ENCODE data around the gene TRPM6. TPM values are rescaled to one million over a fixed set of nuclear protein-coding genes. Genes with fewer than 3 reads are reported as not detected.
"Not testable (repeated sequence)": the region's sequence is repeated elsewhere in the genome, so short reads cannot be mapped to it uniquely, and the experiment has no call there.

TRPM6 gene
- total RNA-seq, 2 experiments from 2014 or later = not detected

GRCh38 chr9:74876382-74876949 is 11.3 kb downstream of the TRPM6 start:
- H3K27me3 Mint-ChIP-seq (ENCODE audit: low read depth) = peaks cover 20% of the 10 kb centered on the region
- H3K36me3 Mint-ChIP-seq (ENCODE audit: low read depth) = peaks cover 3% of the 10 kb centered on the region
- no peaks in the 10 kb centered on the region for H3K4me1 Mint-ChIP-seq (ENCODE audit: low read depth)
- H3K27ac Mint-ChIP-seq = no peak overlapping the region
- H3K4me3 Mint-ChIP-seq = no peak overlapping the region
- peaks cover 22% of the 10 kb centered on the region for H3K9me3 Mint-ChIP-seq
- CTCF ChIA-PET = no interaction called here
- no peak for DNase-seq
- intact Hi-C loops (cut with micrococcal nuclease) = no loop called here

GRCh38 chr9:74875656-74876055 is 12.1 kb downstream of the TRPM6 start:
- no peak overlapping the region for H3K27ac Mint-ChIP-seq
- CTCF ChIA-PET = no interaction called here
- H3K9me3 Mint-ChIP-seq = peaks cover 22% of the 10 kb centered on the region
- no peak for DNase-seq
- peaks cover 3% of the 10 kb centered on the region for H3K36me3 Mint-ChIP-seq (ENCODE audit: low read depth)
- no peak overlapping the region for H3K4me3 Mint-ChIP-seq
- intact Hi-C loops (cut with micrococcal nuclease) = no loop called here
- peaks cover 17% of the 10 kb centered on the region for H3K27me3 Mint-ChIP-seq (ENCODE audit: low read depth)
- H3K4me1 Mint-ChIP-seq (ENCODE audit: low read depth) = no peaks in the 10 kb centered on the region

- H3K9me3 Mint-ChIP-seq = peaks cover 10% of the 10 kb centered on the region
- H3K27me3 Mint-ChIP-seq (ENCODE audit: low read depth) = peaks cover 7% of the 10 kb centered on the region
- no peak overlapping the region for H3K4me3 Mint-ChIP-seq
- no peaks in the 10 kb centered on the region for H3K4me1 Mint-ChIP-seq (ENCODE audit: low read depth)
- no peak for DNase-seq
- H3K36me3 Mint-ChIP-seq (ENCODE audit: low read depth) = peaks cover 3% of the 10 kb centered on the region
- intact Hi-C loops (cut with micrococcal nuclease) = no loop called here
- no peak overlapping the region for H3K27ac Mint-ChIP-seq
- CTCF ChIA-PET = no interaction called here
Observed at GRCh38 chr9:74874220-74874619, 13.5 kb downstream of the TRPM6 start.

GRCh38 chr9:74872619-74873233 is 15.0 kb downstream of the TRPM6 start:
- H3K36me3 Mint-ChIP-seq (ENCODE audit: low read depth) = no peaks in the 10 kb centered on the region
- no peak overlapping the region for H3K27ac Mint-ChIP-seq
- H3K27me3 Mint-ChIP-seq (ENCODE audit: low read depth) = peaks cover 7% of the 10 kb centered on the region
- intact Hi-C loops (cut with micrococcal nuclease) = no loop called here
- CTCF ChIA-PET = no interaction called here
- no peak for DNase-seq
- H3K4me1 Mint-ChIP-seq (ENCODE audit: low read depth) = no peaks in the 10 kb centered on the region
- H3K4me3 Mint-ChIP-seq = no peak overlapping the region
- peaks cover under 1% of the 10 kb centered on the region for H3K9me3 Mint-ChIP-seq

GRCh38 chr9:74867483-74867882 is 20.2 kb downstream of the TRPM6 start:
- Mint-ChIP-seq H3K9me3 (no peaks in the 10 kb centered on the region), H3K27me3 (ENCODE audit: low read depth) (peaks cover 3% of the 10 kb centered on the region), H3K4me1 (ENCODE audit: low read depth) (no peaks in the 10 kb centered on the region), H3K27ac (no peak overlapping the region), H3K4me3 (no peak overlapping the region), H3K36me3 (ENCODE audit: low read depth) (no peaks in the 10 kb centered on the region)
- DNase-seq = no peak
- CTCF ChIA-PET = no interaction called here
- intact Hi-C loops (cut with micrococcal nuclease) = no loop called here

GRCh38 chr9:74865177-74865576 is 22.5 kb downstream of the TRPM6 start:
- Mint-ChIP-seq H3K27ac (no peak overlapping the region), H3K36me3 (ENCODE audit: low read depth) (no peaks in the 10 kb centered on the region), H3K4me1 (ENCODE audit: low read depth) (peaks cover 3% of the 10 kb centered on the region), H3K9me3 (no peaks in the 10 kb centered on the region), H3K27me3 (ENCODE audit: low read depth) (peaks cover 3% of the 10 kb centered on the region), H3K4me3 (no peak overlapping the region)
- CTCF ChIA-PET = interaction anchor here (0.6 kb wide), 1 partner anchor 359 kb away, joined by 5 read pairs; no protein-coding TSS in a partner anchor
- intact Hi-C loops (cut with micrococcal nuclease) = no loop called here
- DNase-seq = no peak

GRCh38 chr9:74861773-74862474 is 25.8 kb downstream of the TRPM6 start:
- CTCF ChIA-PET = no interaction called here
- DNase-seq = no peak
- H3K27ac Mint-ChIP-seq = no peak overlapping the region
- no peaks in the 10 kb centered on the region for H3K36me3 Mint-ChIP-seq (ENCODE audit: low read depth)
- no peaks in the 10 kb centered on the region for H3K9me3 Mint-ChIP-seq
- peaks cover 3% of the 10 kb centered on the region for H3K4me1 Mint-ChIP-seq (ENCODE audit: low read depth)
- H3K4me3 Mint-ChIP-seq = no peak overlapping the region
- H3K27me3 Mint-ChIP-seq (ENCODE audit: low read depth) = no peaks in the 10 kb centered on the region
- intact Hi-C loops (cut with micrococcal nuclease) = no loop called here

GRCh38 chr9:74861071-74861470 is 26.6 kb downstream of the TRPM6 start:
- Mint-ChIP-seq H3K36me3 (ENCODE audit: low read depth) (no peaks in the 10 kb centered on the region), H3K4me3 (no peak overlapping the region), H3K4me1 (ENCODE audit: low read depth) (peaks cover 3% of the 10 kb centered on the region), H3K9me3 (no peaks in the 10 kb centered on the region), H3K27ac (no peak overlapping the region), H3K27me3 (ENCODE audit: low read depth) (no peaks in the 10 kb centered on the region)
- DNase-seq = no peak
- intact Hi-C loops (cut with micrococcal nuclease) = no loop called here
- CTCF ChIA-PET = no interaction called here

- DNase-seq; intact Hi-C loops (cut with micrococcal nuclease); H3K4me3 Mint-ChIP-seq; H3K27ac Mint-ChIP-seq; H3K9me3 Mint-ChIP-seq; H3K36me3 Mint-ChIP-seq (ENCODE audit: low read depth); H3K27me3 Mint-ChIP-seq (ENCODE audit: low read depth); CTCF ChIA-PET; H3K4me1 Mint-ChIP-seq (ENCODE audit: low read depth): not testable (repeated sequence)
Observed at GRCh38 chr9:74860247-74860646, 27.5 kb downstream of the TRPM6 start.

- peaks cover 3% of the 10 kb centered on the region for H3K4me1 Mint-ChIP-seq (ENCODE audit: low read depth)
- H3K36me3 Mint-ChIP-seq (ENCODE audit: low read depth) = no peaks in the 10 kb centered on the region
- CTCF ChIA-PET = interaction anchor here (0.8 kb wide), 1 partner anchor 81 kb away, joined by 3 read pairs; no protein-coding TSS in a partner anchor
- H3K27ac Mint-ChIP-seq = no peak overlapping the region
- H3K4me3 Mint-ChIP-seq = no peak overlapping the region
- no peaks in the 10 kb centered on the region for H3K27me3 Mint-ChIP-seq (ENCODE audit: low read depth)
- H3K9me3 Mint-ChIP-seq = no peaks in the 10 kb centered on the region
- intact Hi-C loops (cut with micrococcal nuclease) = no loop called here
- no peak for DNase-seq
Observed at GRCh38 chr9:74859786-74860185, 27.9 kb downstream of the TRPM6 start.

GRCh38 chr9:74858751-74859414 is 28.8 kb downstream of the TRPM6 start:
- intact Hi-C loops (cut with micrococcal nuclease) = no loop called here
- no peaks in the 10 kb centered on the region for H3K27me3 Mint-ChIP-seq (ENCODE audit: low read depth)
- no peak overlapping the region for H3K4me3 Mint-ChIP-seq
- no peak for DNase-seq
- no peak overlapping the region for H3K27ac Mint-ChIP-seq
- H3K9me3 Mint-ChIP-seq = no peaks in the 10 kb centered on the region
- CTCF ChIA-PET = interaction anchor here (0.8 kb wide), 1 partner anchor 81 kb away, joined by 3 read pairs; no protein-coding TSS in a partner anchor
- no peaks in the 10 kb centered on the region for H3K36me3 Mint-ChIP-seq (ENCODE audit: low read depth)
- H3K4me1 Mint-ChIP-seq (ENCODE audit: low read depth) = peaks cover 3% of the 10 kb centered on the region

GRCh38 chr9:74856989-74857388 is 30.7 kb downstream of the TRPM6 start:
- CTCF ChIA-PET = no interaction called here
- H3K4me1 Mint-ChIP-seq (ENCODE audit: low read depth) = peaks cover under 1% of the 10 kb centered on the region
- intact Hi-C loops (cut with micrococcal nuclease) = no loop called here
- H3K4me3 Mint-ChIP-seq = no peak overlapping the region
- no peak for DNase-seq
- H3K36me3 Mint-ChIP-seq (ENCODE audit: low read depth) = no peaks in the 10 kb centered on the region
- no peaks in the 10 kb centered on the region for H3K27me3 Mint-ChIP-seq (ENCODE audit: low read depth)
- no peaks in the 10 kb centered on the region for H3K9me3 Mint-ChIP-seq
- H3K27ac Mint-ChIP-seq = no peak overlapping the region

All from activated naive CD4-positive, alpha-beta T cell treated with anti-CD3 and anti-CD28 coated beads for 36 hours (primary cell).